Stimulated activated CD8-positive, alpha-beta memory T cell treated with anti-CD3 and anti-CD28 coated beads, Interleukin-15, amount 100 ng/mL, for 4 hours (primary cell): ENCODE measurements around the gene FAM76B.
"Not testable (repeated sequence)": the region's sequence is repeated elsewhere in the genome, so short reads cannot be mapped to it uniquely, and the experiment has no call there.

ENCODE experiments used
- DNase-seq, 2 donors: peaks; one replicate each; pipeline ENCODE4 v3.0.0-alpha.2; 2020; ENCODE audit warnings: low read depth in 2 of 2

FAM76B gene

DNA sequence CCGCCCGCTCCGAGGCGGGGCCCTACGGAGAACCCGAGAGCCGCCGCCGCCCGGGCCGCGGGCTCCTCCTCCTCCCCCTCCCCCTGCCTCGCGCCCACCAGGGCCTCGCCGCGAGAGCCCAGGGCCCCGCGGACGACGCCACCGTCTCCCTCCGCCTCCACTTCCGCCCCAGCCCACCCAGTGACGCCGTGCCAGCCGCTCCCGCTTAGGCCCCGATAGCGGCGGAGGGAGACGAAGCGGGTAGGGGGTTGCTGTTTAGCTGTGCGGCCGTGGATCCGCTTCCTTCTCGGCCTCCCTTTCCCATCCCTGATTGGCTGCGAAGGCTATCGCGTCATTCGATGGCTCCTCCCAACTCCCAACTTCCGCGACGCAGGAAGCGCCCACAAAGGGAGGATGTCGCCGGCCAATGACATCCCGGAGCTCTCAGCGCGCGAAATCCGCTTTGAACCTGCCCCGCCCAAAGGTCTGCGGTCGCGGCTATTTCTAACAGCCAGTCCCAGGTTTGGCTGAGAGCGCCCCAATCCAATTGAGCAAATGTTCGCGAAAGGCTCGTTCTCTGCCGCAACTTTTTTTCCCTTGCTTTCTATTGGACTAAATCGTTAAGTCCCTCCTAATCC is at the start of gene FAM76B:
Gene FAM76B (minus strand): TSS at position 277 of the 617 bp plus-strand sequence. CDS start 304 bp downstream, outside the sequence.
- DNase-seq = peak; percentile 91 to 94

DNA sequence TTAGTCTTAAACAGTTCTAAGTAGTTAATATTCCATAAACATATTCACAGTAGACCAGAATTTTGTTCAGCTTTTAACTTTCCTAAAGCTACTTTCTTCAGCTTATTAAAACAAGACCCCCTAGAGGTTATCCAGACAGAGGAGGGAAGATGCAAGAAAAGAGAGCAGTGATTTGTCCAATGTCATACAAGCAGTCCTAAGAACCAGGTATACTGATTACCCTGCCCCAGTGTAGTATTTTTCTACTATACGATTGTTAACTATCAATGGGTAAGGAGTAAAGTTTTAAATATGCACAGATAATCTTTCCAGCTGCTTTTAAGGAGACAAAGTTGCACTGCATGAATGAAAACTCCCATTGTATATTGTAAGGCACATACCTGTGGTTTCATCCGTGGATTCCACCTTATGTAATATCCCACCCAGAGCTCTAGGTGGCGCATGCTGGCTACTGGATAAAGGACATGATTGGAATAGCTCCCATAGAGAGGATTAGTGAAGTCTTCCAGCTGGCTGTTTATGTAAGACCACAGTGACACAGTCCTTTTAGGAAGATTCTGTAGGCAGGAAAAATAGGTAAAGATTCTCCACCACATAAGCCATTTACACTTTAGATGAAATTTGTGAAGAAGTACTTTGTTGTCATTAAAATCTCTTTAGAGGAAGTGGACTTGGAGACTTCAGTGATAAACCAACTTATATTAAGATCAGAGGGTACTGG is 46.3 kb upstream of the FAM76B start:
- peak; percentile 5 to 31 for DNase-seq

DNA sequence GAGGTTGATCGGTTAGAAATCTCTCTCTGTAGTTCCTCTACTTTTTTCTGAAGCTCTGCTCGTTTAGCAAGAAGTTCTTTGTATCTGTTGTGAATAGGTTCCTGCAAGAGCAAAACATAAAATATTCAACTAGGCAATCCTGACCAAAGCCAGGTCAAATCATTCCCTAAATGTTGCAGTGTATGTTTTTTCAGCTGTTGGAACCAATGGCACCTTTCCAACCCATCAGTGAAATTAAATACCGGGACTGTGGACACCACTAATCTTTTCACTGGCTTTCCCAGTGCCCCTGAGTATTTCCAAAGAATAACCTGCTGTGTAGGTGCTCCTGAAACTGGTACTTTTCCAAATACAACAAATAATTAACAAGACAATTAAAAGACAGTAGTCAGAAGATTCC is 45.8 kb upstream of the FAM76B start:
- DNase-seq = no peak

DNA sequence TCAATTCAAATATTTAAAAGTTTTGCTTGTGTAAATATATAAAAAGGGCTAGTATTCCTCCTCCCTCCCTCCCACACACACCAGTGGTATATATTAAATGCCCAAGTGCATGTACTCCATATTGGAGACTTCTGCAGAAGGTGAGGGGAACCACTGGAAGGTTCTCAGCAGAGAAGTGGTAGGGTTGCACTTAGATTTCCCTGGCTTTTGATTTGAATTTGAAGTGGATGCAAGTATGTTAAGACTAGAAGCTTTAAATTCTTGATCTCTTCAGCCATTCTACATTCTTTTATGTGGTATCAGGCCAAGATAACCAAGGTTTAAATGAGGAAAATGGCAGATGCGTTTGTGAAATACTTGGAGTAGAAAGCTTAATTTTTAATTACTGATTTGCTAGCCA is 43.8 kb upstream of the FAM76B start:
- no peak for DNase-seq

DNA sequence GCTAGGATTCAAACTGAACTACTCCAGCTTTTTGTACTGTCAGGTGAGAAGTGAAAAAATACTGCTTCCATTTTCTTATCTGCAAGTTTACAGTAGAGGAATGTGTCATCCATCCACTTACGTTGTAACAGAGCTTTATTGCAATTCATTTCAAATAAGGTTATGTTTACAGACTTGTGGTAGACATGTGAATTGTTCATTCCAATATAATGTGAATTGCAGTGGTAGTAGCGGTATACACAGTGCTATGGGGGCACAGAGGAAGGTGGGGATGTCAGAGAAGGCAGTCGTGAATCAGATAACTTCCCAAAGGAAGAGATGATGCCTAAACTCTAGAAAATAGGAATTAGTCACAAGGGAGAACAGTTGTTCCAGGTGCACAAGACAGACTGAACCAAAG is 43.2 kb upstream of the FAM76B start:
- no peak for DNase-seq

DNA sequence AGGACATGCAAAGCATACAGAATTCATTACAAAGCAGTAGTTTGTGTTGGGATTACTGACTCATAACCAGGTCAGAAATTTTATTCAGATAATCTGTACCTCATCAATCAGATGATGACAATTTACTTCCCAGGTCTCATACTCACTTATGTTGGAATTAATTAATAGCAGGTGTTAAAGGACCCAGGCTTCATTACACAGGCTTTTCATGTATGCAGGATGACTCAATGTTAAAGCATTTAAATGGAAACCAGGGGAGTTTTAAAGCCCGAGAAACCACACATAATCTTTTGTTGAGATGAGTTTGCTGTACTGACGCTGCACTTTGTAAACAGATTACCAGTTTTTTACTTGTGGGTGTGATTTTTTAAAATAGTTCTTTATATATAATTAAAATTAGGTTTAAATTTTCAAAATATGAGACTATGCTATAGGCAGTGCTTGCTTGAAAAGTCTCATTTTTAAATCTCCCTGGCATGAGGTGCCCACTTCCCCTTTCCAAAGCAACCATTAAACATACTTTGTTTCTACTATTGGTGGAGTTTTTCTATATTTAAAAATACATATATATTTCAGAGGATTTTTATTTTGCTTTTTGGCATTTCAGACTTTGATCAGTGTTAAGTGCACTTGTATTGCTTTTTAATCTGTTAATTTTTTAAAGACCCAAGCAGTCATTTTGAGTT is 41.8 kb upstream of the FAM76B start:
- no peak for DNase-seq

DNA sequence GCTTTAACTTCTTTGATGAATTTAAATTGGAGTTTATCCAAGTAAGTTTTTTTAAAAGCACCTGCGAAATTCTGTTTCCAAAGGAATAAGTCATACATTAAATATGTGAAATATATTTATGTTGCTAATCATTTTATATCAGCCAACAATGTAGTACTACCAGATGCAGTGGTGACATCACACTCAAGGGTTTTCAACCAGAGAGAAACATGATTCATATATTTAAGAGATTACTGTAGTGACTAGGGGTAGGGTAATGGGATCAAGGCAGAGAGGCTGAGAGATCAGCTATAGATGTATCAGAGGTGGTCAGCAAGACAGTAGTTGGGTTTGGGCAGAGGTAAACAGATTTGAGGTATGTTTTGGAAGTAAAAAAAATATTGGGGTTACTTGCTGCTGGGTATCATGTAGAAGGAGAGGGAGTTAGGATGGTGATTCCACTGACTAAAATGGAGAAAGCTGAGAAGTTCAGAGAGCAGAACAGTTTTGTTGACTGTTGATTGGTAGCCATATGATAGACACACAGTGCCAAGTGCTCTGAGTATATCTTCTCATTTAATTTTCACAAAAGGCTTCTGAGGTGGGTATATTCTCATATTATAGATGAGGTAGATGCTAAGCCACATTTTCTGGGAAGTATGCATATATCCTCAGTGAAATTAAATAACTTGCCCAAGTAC is 40.1 kb upstream of the FAM76B start:
- DNase-seq = no peak

DNA sequence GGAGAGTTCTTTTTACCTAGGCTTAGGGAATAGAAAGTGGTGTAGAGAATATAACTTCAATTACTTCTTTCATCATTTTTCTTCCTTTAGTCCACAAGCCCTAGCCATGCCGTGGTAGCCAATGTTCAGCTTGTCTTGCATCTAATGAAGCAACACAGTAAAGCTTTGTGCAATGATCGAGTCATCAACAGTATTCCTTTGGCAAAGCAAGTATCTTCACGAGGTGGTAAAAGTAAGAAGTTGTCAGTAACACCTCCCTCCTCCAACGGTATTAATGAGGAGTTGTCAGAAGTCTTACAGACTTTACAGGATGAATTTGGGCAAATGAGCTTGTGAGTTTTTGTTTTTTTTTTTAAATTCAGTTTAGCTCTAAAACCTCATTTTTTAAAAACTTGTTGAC is 38.1 kb upstream of the FAM76B start:
- DNase-seq = no peak

DNA sequence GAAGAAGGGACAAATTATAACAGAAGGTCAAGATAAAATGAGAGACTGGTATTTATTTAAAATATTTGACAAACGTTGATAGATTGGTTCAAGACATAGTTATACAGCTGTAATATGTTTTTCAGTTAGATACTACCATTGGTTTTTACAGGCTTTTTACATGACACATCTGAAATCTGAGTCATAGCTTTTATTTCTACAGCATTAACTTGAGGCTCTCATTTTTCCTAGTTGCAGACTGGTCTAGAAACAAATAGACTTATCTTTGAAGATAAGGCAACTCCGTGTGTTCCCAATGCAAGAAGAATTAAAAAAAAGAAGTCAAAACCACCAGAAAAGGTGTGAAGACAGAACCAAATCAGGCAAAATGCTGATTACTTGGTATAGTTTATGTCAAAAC is 32.1 kb upstream of the FAM76B start:
- no peak for DNase-seq

DNA sequence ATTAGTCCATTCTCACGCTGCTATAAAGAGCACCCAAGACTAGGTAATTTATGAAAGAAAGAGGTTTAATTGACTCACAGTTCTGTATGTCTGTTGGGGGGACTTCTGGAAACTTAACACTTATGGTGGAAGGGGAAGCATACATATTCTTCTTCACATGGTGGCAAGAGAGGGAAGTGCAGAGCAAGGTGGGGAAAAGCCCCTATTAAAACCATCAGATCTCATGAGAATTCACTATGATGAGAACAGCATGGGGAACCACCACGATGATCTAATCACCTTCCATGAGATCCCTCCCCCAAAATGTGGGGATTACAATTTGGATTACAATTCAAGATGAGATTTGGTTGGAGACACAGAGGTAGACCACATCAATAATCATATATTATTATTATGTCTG is 26.5 kb upstream of the FAM76B start:
- no peak for DNase-seq

DNA sequence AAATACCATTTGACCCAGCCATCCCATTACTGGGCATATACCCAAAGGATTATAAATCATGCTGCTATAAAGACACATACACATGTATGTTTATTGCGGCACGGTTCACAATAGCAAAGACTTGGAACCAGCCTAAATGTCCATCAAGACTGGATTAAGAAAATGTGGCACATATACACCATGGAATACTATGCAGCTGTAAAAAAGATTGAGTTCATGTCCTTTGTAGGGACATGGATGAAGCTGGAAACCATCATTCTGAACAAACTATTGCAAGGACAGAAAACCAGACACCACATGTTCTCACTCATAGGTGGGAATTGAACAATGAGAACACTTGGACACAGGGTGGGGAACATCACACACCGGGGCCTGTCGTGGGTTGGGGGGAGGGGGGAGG is 21.5 kb upstream of the FAM76B start:
- not testable (repeated sequence) for DNase-seq

DNA sequence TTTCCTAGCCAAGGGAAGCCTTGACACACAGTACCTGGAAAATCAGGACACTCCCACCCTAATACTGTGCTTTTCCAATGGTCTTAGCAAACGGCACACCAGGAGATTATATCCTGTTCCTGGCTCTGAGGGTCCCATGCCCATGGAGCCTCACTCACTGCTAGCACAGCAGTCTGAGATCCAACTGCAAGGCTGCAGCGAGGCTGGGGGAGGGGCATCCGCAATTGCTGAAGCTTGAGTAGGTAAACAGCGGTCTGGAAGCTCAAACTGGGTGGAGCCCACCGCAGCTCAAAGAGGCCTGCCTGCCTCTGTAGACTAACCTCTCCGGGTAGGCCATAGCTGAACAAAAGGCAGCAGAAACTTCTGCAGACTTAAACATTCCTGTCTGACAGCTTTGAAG is 16.9 kb upstream of the FAM76B start:
- not testable (repeated sequence) for DNase-seq

DNA sequence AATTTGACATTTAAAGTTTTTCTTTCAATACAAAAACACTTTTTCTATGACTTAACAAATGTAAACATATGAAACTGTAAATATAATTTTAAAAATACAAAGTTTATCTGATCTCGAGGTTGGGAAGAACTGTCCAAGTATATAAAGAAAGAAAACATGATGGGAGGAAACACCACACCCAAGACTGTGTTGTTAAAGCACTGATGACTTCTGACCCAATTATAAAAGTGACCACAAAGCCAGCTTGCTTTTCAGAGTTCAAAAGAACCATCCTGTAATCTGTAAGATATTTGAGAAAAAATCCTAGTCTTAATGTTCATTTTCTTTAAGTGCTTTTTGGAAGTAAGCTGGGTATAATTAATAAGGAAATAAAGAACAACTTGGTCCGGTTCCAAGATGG is 16.3 kb upstream of the FAM76B start:
- no peak for DNase-seq

DNA sequence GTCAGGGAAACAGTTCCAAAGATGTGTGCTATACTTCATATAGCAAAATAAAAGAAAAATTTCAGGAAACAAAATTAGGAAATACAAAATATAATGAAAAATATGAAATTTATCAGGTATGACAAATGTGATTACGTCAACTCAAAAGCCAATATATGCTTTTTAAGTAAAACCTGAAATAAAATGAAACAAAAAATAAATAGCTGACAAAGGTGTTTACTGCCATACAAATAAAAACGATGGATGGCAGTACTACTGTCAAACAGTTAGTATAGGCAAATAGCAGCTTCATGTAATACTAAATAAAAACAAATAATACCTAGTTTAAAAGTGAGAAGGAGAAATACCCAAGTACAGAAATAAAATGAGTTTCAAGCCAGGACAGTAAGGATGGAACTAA is 14.4 kb upstream of the FAM76B start:
- DNase-seq = no peak

DNA sequence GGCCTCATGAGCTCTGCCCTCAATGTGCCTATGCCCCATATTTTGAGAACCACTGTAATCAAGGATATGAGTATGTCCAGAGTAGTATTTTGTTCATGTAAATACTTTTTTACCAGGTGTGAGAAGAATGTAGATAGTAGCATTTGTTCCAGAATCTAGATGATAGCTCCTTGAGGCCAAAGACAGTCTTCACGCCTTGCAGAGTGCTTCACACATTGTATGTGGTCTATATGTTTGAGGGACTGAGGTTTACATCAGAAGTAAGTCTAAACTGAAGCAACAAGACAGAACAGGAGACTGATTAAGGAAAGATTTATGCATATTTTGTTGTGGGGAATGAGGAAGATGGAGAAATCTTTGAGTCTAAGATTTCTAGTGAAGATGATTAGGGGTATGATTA is 13.2 kb upstream of the FAM76B start:
- no peak for DNase-seq

DNA sequence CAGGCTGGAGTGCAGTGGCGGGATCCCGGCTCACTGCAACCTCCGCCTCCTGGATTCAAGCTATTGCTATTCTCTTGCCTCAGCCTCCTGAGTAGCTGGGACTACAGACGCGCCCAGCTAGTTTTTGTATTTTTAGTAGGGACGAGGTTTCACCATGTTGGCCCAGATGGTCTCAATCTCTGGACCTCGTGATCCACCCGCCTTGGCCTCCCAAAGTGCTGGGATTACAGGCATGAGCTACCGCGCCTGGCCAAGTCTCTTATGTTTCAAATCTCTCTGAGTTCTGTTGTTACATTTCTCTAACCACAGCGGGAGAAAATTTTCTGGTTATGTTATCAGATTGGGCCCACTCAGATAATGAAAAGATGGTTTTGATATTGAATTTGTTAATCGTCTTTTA is 10.9 kb upstream of the FAM76B start:
- DNase-seq = no peak

DNA sequence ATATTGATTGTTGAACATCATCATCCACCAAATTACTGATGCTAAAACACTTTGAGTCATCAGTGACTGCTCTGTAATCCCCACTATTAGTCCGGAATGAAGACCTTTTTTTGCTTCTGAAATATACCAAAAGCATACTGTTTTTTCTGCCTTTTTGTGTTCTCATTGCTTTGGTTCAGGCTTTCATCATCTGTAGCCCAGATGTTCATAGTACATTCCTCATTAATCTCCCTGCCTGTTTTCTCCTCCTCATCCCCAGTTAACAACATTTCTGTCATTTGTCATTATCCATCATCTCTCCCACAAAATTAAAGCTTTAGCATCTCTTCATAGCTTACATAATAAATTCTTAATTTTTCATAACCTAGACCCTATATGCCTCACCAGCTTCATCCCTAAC is 10.0 kb upstream of the FAM76B start:
- no peak for DNase-seq

DNA sequence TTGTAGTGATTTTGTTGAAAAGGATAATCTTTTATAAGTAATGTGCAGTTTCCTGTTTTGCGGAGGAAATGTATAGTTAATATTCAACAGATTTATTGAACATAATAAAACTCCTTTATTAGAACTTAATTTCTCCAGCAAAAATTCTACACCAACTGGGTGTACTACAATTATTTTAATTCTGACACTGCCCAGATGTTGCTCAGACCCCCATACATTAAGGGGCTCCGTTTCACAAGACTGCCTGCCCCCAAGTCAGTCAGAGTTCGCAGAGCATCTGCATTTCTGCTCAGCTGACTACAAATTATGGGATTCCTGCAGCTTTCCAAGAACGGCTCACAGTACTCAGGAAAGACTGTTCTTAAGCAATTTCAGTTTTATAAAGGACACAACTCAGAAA is 6.9 kb upstream of the FAM76B start:
- DNase-seq = no peak

DNA sequence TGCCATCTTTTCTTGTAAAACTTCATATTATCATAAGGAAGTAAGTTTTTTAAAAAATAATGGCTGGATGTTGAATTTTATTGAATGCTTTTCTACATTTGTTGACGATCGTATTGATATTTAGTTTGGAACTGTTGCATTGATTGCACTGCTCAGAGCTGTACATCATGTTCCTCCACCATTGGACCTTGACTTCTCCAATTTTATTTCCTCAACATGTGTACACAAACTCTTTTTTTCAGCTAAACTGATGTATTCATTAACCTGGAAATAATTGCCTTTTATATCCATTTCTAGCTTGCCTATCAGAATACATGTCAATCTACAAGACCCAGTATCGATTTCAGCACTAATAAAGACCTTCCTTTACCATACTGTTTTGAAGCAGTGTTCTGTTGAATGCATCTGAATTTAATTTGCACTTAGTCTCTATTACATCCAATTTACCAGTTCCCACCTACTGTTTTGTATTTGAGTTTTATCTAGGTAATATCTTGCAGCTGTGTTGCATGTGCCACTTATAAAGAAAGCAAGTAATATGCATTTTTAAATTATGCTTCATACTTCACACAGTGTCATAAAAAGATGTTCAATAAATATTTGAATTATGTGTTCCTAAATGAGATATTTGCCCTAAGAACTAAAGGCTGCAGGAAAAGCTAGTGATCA is 6.2 kb upstream of the FAM76B start:
- DNase-seq = no peak

DNA sequence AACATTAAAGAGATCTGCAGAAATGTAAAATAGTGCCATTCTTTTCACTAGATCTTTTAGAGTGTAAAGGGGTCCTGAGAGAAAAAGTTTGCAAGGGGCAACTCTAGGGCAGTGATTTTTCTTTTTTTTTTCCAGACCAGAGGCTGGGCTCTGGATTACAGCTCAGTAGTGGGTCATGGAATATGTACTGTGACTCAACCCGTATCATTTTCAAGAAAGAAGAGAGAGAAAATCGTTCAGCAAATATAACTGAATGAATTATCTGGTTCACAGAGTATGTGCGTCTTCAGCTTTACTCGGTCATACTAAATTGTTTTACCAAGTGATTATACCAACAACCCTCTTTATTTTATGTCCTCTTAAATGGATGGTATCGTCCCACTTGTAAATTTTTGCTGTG is 4.5 kb upstream of the FAM76B start:
- DNase-seq = no peak

DNA sequence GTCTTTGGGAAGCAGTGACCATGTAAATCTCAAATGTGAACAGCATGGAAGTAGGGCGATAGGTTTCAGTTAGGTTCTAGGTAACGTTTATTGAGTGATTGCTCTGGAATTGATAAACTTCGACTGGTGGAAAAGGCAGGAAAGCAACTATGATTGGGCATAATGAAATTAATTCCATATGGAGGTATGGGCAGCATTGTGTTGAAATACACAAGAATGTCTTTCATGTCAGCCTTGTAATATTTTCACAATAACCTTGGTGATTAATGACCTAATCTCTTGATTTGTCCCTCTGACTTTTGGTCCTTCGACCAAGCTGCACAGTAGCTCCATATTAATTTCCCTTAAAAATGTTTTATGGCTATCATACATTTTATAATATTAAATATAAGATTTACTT is 3.5 kb upstream of the FAM76B start:
- DNase-seq = no peak

DNA sequence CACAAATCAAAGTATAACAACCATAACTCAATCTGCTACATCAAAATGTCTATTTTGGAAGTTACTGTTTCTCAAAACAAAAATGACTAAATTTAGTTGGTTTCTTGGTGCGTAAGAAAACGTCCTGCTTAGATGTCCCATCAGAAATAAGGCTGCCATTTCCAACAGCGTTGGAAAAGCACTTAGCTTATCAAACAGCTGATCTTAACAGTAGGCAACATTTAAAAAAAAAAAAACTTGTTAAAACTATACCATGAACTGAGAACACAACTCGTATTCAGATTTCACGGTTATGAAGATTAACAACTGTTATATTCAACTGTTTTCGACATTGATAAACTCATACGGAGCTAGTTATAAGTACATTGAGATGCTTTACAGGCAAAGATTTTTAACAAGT is 3.1 kb upstream of the FAM76B start:
- no peak for DNase-seq
